Activated T-helper 2 cell treated with anti-CD3 and anti-CD28 coated beads, Interferon-gamma antibody, Interleukin-2, Interleukin-4, amounts not matched to agents 10 μg/mL and 5 μg/mL and 100 μg/mL, durations not matched to agents 14 hours and 24 hours and 36 hours (primary cell): ENCODE measurements around the gene CHMP2B. TPM values are rescaled to one million over a fixed set of nuclear protein-coding genes. Genes with fewer than 3 reads are reported as not detected.

Experiments
- DNase-seq: peaks from one replicate; pipeline ENCODE4 v3.0.0; 2021; ENCODE audit warnings: low spot score
- H3K27ac Mint-ChIP-seq: one replicate; pipeline ENCODE4 v1.8.0; 2021; ENCODE audit warnings: mixed read lengths
- H3K27me3 Mint-ChIP-seq: one replicate; pipeline ENCODE4 v1.8.0; 2021; ENCODE audit warnings: low read depth, mixed read lengths
- H3K36me3 Mint-ChIP-seq: one replicate; pipeline ENCODE4 v1.8.0; 2021; ENCODE audit warnings: low read depth, mixed read lengths
- H3K4me1 Mint-ChIP-seq: one replicate; pipeline ENCODE4 v1.8.0; 2021; ENCODE audit warnings: low read depth, mixed read lengths
- H3K4me3 Mint-ChIP-seq: one replicate; pipeline ENCODE4 v1.8.0; 2021; ENCODE audit warnings: low read depth, mild to moderate bottlenecking, moderate library complexity, mixed read lengths
- H3K9me3 Mint-ChIP-seq: one replicate; pipeline ENCODE4 v1.8.0; 2021; ENCODE audit warnings: mixed read lengths
- intact Hi-C: fragments of 100-400 bp; cut with micrococcal nuclease; formaldehyde crosslinking; loops from one replicate; pipeline ENCODE4 v1.15.1; 2023
- total RNA-seq: library from RNA; stranded (reverse); gene quantifications from 2 replicates; pipeline ENCODE4 v1.2.3, GENCODE V29; 2022

CHMP2B gene
- total RNA-seq, 1 donor from 2014 or later, result 25.0 TPM

DNA sequence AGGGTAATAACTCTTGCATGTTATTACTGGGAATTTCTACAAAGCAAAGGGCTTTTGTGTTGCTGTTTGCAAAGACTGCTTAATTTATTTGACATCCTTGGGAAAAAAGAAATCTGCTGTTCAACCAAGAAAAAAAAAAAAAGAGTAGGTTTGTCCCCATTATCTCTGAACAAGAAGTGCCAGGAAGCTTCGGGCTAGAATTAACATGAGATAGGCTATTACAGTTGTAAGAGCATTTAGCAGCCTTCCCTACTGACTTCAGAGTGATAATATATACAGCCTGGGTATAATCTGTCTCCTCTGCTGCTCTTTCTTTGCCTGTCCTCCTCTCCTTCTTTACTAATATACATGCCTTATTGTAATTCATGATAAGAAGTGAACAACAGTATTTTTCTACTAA is 23.3 kb upstream of the CHMP2B start:
- DNase-seq, result no peak
- no peaks in the 10 kb centered on the region for H3K36me3 Mint-ChIP-seq
- intact Hi-C loops, result no loop called here

DNA sequence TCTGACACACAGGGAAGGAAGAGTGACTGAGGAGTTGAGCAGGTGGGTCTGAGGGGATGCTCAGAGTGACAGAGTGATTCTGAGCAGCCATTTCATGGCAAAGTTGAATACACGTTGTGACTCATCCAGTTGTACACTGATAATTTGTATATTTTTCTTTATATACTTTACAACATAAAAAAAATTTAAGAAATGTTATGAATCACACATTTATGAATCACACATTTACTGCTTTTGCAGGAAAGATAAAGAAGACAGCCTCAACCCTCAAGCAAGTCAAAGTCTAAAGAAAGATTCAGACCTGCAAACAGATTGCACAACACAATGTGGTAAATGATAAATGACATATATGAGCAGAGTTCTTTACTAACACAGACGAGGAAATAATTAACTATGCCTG is 21.0 kb upstream of the CHMP2B start:
- H3K9me3 Mint-ChIP-seq, result no peaks in the 10 kb centered on the region
- H3K27ac Mint-ChIP-seq, result no peak overlapping the region
- H3K27me3 Mint-ChIP-seq, result peaks cover 1% of the 10 kb centered on the region
- DNase-seq, result no peak
- intact Hi-C loops, result no loop called here
- H3K4me3 Mint-ChIP-seq, result no peak overlapping the region
- H3K4me1 Mint-ChIP-seq, result no peaks in the 10 kb centered on the region
- H3K36me3 Mint-ChIP-seq, result no peaks in the 10 kb centered on the region

More for the DNA sequence above, 23.3 kb upstream of the CHMP2B start:
- Mint-ChIP-seq H3K4me3 (no peak overlapping the region), H3K27ac (no peak overlapping the region), H3K9me3 (no peaks in the 10 kb centered on the region), H3K27me3 (peaks cover 1% of the 10 kb centered on the region), H3K4me1 (no peaks in the 10 kb centered on the region)

DNA sequence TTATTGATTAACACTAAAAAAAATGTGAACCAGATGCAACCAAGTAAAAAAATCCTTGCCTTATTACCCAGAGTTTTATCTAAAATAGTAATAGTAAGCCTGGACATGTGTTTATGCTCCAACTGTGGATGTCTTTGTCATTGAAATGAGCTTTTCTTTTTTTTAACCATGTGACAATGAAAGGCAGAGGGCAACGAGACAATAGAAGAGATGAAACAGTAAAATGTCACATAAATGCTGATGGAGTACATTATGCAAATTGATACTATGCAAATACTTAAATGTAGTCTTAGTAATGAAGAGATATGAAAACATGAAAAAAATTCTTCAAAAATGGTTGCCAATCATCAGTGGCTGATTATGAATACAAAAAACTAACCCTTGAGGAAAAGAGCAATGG is 20.5 kb upstream of the CHMP2B start:
- peaks cover 1% of the 10 kb centered on the region for H3K27me3 Mint-ChIP-seq
- intact Hi-C loops, result no loop called here
- no peak for DNase-seq
- H3K4me3 Mint-ChIP-seq, result no peak overlapping the region
- no peaks in the 10 kb centered on the region for H3K4me1 Mint-ChIP-seq
- H3K27ac Mint-ChIP-seq, result no peak overlapping the region
- no peaks in the 10 kb centered on the region for H3K36me3 Mint-ChIP-seq
- no peaks in the 10 kb centered on the region for H3K9me3 Mint-ChIP-seq

DNA sequence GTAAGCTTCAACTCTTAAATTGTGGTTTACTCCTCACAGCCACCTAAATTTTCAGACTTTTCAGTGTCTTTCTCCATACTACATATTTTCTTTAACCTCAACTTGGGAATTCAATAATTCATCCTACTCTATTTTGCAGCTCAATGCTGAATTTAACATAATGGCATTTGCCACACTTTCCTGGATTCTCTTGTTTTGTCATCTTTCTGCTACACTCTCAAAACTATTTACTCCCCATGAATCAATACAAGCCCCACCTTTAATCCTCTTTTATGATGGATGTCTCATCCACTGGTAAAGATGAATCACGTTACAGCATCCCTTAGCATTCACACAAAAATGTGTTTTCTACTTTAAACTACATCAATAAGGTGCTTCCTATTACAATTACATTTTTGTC is 19.6 kb upstream of the CHMP2B start:
- DNase-seq, result no peak
- intact Hi-C loops, result no loop called here

DNA sequence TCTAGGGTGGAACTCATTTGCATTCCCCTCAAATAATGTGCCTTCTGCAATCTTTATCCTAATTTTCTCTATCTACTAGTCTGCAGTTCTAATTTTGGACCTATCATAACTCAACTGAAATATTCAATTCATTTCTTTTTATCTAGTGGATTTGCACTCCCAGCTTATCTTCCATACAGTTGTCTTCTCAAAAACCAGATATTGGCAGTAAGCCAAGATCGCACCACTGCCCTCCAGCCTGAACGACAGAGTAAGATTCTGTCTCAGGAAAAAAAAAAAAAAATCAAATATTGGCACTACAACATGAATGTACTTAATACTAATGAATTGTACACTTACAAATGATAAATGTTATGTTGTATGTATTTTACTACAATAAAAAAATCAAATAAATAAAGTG is 18.0 kb upstream of the CHMP2B start:
- no peaks in the 10 kb centered on the region for H3K36me3 Mint-ChIP-seq
- H3K27ac Mint-ChIP-seq, result no peak overlapping the region
- intact Hi-C loops, result no loop called here
- no peaks in the 10 kb centered on the region for H3K9me3 Mint-ChIP-seq
- DNase-seq, result no peak
- no peak overlapping the region for H3K4me3 Mint-ChIP-seq
- H3K4me1 Mint-ChIP-seq, result no peaks in the 10 kb centered on the region
- H3K27me3 Mint-ChIP-seq, result peaks cover 6% of the 10 kb centered on the region

More for the DNA sequence above, 19.6 kb upstream of the CHMP2B start:
- Mint-ChIP-seq H3K36me3 (no peaks in the 10 kb centered on the region), H3K27ac (no peak overlapping the region), H3K27me3 (peaks cover 1% of the 10 kb centered on the region), H3K9me3 (no peaks in the 10 kb centered on the region), H3K4me3 (no peak overlapping the region), H3K4me1 (no peaks in the 10 kb centered on the region)

DNA sequence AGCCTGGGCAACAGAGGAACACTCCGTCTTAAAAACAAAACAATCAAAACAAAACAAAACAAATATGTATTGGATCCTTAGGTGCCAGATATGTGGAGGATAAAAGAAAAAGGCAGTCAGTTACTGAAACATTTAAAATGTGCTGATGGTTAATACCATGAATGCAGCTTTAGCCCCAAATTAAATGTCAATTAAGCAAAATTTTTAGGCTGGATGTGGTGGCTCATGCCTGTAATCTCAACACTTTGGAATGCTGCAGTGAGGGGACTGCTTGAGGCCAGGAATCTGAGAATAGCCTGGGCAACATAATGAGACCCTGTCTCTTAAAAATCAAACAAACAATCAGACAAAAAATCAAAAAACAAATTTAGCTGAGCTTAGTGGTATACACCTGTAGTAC is 8.5 kb upstream of the CHMP2B start:
- intact Hi-C loops, result no loop called here
- no peak overlapping the region for H3K27ac Mint-ChIP-seq
- no peak for DNase-seq
- peaks cover 28% of the 10 kb centered on the region for H3K27me3 Mint-ChIP-seq
- H3K4me1 Mint-ChIP-seq, result no peaks in the 10 kb centered on the region
- H3K4me3 Mint-ChIP-seq, result no peak overlapping the region
- peaks cover 3% of the 10 kb centered on the region for H3K36me3 Mint-ChIP-seq
- peaks cover 4% of the 10 kb centered on the region for H3K9me3 Mint-ChIP-seq

DNA sequence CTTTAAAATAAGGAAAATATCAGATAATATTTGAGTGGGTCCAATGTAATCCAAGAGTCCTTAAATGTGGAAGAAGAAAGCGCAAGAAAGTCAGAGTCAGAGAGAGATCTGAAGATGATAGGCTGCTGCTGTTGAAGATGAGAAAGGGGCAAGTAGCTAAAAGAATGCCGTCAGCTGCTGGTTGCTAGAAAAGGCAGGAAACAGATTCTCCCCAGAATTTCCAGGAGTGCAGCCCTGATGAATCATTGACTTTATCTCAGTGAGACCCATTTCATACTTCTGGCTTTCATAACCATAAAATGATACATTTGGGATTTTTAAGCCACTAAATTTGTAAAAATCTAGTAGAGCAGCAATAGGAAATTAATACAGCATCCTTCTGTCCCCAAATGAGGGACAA is 7.5 kb upstream of the CHMP2B start:
- Mint-ChIP-seq H3K27ac (no peak overlapping the region), H3K36me3 (peaks cover 3% of the 10 kb centered on the region), H3K4me1 (no peaks in the 10 kb centered on the region), H3K9me3 (peaks cover 4% of the 10 kb centered on the region), H3K4me3 (no peak overlapping the region), H3K27me3 (peaks cover 28% of the 10 kb centered on the region)
- no peak for DNase-seq
- intact Hi-C loops, result no loop called here

DNA sequence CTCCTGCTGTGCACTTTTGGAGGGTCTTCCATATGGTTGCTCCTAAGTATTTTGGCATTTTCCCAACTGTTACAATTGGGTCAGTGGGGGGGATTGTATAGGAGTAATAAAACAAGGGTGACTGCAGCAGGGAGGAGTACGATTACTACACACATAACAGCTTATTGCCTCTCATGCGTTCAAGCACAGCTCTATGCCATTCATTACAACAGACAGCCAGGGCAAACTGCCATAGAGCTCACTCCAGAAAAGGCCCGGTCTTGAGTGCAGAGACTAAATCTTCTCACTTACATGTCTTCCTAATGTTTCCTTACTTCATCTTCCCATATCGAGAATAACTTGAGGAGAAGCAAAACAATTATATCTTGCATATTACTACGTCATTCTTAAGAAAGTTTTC is 1.4 kb upstream of the CHMP2B start:
- H3K27me3 Mint-ChIP-seq, result peaks cover 19% of the 10 kb centered on the region
- intact Hi-C loops, result loop anchor here (5.0 kb wide), 1 partner anchor 47 kb away; no protein-coding TSS in a partner anchor
- peaks cover 18% of the 10 kb centered on the region for H3K4me1 Mint-ChIP-seq
- H3K9me3 Mint-ChIP-seq, result peaks cover 4% of the 10 kb centered on the region
- H3K36me3 Mint-ChIP-seq, result peaks cover 5% of the 10 kb centered on the region
- DNase-seq, result no peak
- H3K27ac Mint-ChIP-seq, result no peak overlapping the region
- H3K4me3 Mint-ChIP-seq, result peak overlapping the region; percentile 61

DNA sequence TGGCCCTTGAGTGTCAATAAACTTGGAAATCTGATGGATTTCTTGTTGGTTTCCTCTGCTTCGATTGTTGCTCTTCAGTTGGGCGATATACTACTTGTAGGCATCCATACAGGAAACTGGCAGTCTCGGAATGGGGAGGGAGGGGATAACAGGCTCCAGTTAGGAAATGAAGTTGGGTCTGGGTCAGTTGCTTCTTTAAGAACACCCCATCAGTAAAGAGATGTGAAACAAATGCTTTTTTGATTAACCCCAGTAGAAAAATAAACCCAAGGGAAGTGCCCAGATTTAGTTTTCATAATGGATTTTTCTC is 681 bp downstream of the CHMP2B start:
- Mint-ChIP-seq H3K4me3 (peak overlapping the region; percentile 100), H3K9me3 (peaks cover 3% of the 10 kb centered on the region), H3K27me3 (peaks cover 15% of the 10 kb centered on the region), H3K27ac (peak overlapping the region; percentile 96), H3K4me1 (peaks cover 22% of the 10 kb centered on the region), H3K36me3 (peaks cover 13% of the 10 kb centered on the region)
- intact Hi-C loops, result loop anchor here (1.0 to 5.0 kb wide), 2 partner anchors 45 to 922 kb away; partner anchors contain the start of gene C3orf38
- no peak for DNase-seq

DNA sequence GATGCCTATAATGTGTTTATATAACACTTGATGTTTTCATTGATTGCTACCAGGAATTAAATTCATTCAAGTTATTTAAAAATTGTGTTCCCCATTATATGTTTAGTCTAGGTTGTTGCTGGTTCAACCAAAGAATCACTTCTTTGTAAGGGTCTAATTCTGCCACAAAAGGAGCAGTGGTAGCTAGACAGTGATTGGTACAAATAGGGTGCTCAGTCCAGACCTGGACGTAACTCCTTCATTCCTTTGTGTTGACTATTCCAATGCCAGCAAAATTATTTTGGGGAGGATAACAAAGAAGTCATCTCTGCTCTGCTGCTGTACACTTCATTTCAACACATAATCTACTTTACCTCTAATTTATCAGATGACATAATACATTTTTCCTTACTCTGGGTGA is 1.2 kb downstream of the CHMP2B start:
- Mint-ChIP-seq H3K9me3 (no peaks in the 10 kb centered on the region), H3K36me3 (peaks cover 10% of the 10 kb centered on the region), H3K27ac (no peak overlapping the region), H3K27me3 (peaks cover 10% of the 10 kb centered on the region), H3K4me1 (peaks cover 26% of the 10 kb centered on the region), H3K4me3 (peak overlapping the region; percentile 100)
- intact Hi-C loops, result loop anchor here (5.0 kb wide), 1 partner anchor 44 kb away; no protein-coding TSS in a partner anchor
- DNase-seq, result no peak

DNA sequence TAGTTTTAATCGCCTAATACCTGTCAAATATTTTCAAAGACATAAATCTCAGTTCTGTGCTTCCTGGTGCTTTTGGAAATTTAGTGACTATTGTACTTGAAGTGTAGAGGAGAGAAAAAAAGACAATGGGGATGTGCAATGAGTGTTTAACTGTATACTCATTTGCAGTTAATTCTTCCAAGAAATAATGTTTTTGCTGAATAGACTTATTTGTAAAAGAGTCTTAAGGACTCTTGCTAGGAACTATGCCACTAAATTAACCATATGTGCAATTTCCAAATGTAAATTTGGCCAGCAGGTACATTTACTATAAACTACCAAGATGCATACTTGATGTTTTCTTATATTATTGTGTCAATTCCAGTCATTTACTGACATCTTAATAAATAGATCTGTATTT is 2.0 kb downstream of the CHMP2B start:
- DNase-seq, result no peak
- Mint-ChIP-seq H3K9me3 (no peaks in the 10 kb centered on the region), H3K36me3 (peaks cover 10% of the 10 kb centered on the region), H3K27ac (no peak overlapping the region), H3K27me3 (peaks cover 9% of the 10 kb centered on the region), H3K4me1 (peaks cover 26% of the 10 kb centered on the region), H3K4me3 (no peak overlapping the region)
- intact Hi-C loops, result loop anchor here (5.0 kb wide), 1 partner anchor 43 kb away; no protein-coding TSS in a partner anchor

DNA sequence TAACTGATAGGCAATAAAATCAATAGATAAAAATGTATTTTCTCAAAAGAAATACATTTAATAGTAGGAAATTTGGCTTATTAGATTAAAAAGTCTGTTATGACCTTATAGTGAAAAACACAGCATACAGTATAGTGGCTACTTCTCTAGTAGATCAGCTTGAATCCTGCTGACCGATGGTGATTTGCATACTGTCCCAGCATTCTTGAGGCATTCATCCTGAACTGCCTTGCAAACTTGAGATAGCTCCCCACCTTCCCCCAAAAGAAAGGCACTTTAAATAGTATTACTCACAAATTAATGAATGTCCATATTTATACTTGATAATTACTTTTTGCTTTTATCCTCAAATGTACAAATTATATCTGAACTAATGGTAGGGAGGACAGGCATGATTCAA is 6.7 kb downstream of the CHMP2B start:
- no peaks in the 10 kb centered on the region for H3K27me3 Mint-ChIP-seq

DNA sequence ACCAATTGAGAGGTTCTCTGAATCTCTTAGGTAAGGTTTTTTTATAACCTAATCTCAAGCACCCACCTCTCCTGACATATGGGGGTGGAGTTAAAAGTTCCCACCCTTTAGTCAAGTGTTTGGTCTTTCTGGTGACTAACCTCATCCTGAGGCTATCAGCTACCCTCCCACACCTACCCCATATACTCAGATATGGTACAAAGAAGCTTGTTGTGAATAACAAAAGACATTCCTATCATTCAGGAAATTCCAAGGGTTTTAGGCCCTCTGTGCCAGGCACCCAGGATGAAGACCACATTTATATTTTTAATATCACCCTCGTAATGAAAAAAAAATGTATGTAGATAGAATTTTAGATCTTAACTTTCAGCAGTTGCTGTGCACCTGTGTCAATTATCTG is 9.0 kb downstream of the CHMP2B start:
- H3K36me3 Mint-ChIP-seq, result peaks cover 7% of the 10 kb centered on the region
- peaks cover 4% of the 10 kb centered on the region for H3K9me3 Mint-ChIP-seq
- peaks cover 7% of the 10 kb centered on the region for H3K4me1 Mint-ChIP-seq
- H3K27me3 Mint-ChIP-seq, result no peaks in the 10 kb centered on the region
- no peak overlapping the region for H3K4me3 Mint-ChIP-seq
- no peak overlapping the region for H3K27ac Mint-ChIP-seq
- DNase-seq, result no peak
- intact Hi-C loops, result no loop called here

More for the DNA sequence above, 6.7 kb downstream of the CHMP2B start:
- Mint-ChIP-seq H3K36me3 (peaks cover 13% of the 10 kb centered on the region), H3K27ac (no peak overlapping the region), H3K4me3 (no peak overlapping the region), H3K9me3 (peaks cover 4% of the 10 kb centered on the region), H3K4me1 (peaks cover 18% of the 10 kb centered on the region)
- intact Hi-C loops, result no loop called here
- DNase-seq, result no peak
